ENCODE measurements around the gene ITM2C.
A peak's percentile ranks its signal among the peaks of the same experiment; 100 is the strongest.

Gene ITM2C

GRCh38 chr2:230874456-230874855, 9.7 kb downstream of the ITM2C start:
- no peak for DNase-seq

DNA sequence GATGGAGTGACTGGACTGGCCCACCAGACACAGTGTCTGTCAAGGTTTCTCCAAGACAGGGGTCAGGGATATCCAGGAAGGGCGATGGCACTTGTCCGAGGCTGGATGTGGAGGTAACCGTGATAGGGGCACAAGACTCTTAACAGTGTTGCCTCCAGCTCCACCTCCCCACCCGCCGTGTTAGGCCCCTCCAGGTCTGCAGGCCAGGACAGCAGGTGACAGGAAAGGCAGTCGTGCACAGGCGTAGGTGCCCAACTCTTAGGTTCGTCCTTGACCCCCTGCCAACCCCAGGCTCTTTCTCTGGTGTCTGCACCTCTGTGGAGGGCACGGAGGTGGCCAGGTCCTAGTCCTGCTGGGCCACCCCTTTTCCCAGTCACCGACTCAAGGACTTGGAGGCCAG, 10.1 kb downstream of the ITM2C start:
- DNase-seq = no peak

GRCh38 chr2:230875347-230876315, 10.9 kb downstream of the ITM2C start:
- no peak for DNase-seq

DNA sequence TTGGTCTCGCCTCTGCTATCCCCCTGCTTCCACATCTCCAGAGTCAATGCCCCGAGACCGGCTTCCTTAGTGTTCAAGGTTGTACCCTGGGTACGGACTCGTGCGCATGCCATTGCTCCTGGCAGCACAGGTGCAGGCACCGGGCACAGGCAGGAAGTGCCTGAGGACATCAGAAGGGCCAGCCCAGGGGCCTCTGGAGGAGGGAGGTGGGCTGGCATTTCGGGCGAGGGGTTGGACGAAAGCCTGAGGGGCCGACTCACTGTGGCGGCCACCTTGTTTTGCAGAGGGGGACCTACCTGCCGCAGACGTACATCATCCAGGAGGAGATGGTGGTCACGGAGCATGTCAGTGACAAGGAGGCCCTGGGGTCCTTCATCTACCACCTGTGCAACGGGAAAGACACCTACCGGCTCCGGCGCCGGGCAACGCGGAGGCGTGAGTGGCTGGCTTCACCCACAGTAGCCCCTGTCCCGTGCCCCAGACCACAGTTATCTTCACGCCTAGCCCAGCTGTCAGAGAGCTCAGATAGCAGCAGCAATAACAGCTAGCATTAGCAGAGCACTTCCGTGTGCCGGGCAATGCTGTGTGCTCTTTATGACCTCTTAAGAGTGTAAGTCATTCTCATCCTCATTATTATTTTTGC, 12.5 kb downstream of the ITM2C start:
- no peak for DNase-seq

- no peak for DNase-seq
Observed at GRCh38 chr2:230877759-230878598, 13.2 kb downstream of the ITM2C start.

- DNase-seq = no peak
Observed at GRCh38 chr2:230878599-230879188, 14.0 kb downstream of the ITM2C start.

DNA sequence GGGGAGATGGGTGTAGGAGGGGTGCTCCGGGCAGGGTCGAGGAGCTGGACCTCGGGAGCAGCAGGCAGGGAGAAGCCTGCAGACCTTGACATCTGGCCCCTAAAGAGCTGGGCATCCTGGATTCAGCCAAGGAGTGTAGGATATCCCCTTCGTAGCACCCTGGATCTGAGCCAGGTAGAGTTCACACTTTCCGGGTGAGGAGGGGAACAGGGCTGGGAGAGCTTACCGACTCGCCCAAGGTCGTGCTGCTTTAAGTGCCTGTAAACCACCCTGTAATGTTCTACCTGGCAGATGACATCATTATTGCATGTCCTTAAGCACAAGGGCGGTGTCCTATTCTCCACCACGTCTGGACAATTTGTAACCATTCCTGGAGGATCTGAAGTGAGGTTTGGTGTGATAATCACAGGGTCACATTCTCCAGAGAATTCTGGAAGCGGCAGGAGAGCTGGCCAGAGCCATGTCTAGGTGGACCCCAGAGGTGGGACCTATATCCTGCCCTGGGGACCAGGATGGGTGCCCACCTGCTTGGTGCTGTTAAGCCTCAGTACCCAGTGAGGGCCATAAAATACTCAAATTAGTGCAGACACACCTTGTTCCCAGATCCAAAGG, 14.6 kb downstream of the ITM2C start:
- DNase-seq = no peak

DNA sequence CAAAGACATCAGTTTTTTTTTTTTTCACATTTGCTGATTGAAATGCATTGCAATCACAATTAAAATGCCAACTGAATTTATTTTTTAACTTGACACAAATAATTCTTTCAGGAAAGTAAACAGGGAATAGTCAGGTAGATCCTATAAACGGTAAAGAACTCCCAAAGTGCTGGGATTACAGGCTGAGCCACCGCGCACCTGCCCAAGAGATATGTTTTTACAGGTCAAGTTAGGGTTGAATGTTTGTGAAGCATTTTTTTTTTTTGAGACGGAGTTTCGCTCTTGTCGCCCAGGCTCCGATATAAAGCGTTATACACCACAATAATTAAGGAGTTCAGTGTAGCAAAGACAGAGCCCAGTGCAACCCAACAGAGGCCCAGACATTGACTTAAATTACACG, 15.1 kb downstream of the ITM2C start:
- no peak for DNase-seq

GRCh38 chr2:230881840-230882239, 17.1 kb downstream of the ITM2C start:
- DNase-seq = no peak

DNA sequence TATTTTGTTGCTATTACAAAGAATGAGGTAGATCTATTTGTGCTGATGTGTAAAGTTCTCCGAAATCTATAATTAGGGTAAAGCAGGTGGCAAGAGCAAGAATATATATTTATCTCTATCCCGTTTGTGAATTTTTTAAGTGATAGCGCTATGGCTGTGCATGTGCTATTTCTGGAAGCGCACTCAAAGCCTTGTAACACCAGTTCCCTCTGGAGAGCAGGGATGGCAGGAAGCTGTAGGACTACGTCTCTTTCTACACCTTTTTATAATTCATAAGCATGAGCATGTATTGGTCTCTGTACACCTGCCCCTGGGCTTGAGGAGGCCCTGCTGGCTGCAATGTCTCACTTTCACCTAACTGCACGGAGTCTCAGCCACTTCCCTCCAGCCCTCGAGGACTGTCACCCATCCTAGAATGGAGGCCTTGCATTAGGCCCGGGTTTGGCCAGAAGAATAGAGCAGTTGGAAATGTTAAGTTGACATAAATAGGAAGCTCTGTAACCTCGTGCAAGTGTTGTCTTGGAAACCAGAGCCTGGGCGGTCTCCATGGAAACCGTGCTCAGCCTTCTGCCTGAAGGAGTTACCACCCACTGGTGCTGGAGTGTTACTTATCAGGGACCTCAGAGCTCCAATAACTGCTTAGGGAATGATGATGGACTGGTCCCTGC, 20.9 kb downstream of the ITM2C start:
- DNase-seq = peak; percentile 56

DNA sequence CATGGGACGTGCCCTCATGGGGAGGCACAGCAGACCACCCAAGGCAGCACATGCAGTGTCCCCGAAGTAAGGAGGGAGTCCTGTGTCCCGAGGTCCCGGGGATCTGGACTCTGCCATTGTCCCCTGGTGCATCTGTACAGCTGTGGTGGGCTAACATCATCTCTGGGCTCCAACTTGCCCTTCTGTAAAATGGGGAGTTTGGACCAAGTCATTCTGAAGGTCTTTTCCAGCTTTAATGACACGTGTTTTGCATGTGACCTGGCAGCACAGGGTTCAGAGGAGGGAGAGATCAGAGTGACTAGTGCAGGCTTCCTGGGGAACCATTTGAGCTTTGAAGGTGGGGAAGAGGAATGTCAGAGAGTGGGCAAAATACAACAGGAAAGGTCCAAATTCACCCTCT, 21.5 kb downstream of the ITM2C start:
- DNase-seq = no peak

- DNase-seq = no peak
Observed at GRCh38 chr2:230886671-230887071, 21.9 kb downstream of the ITM2C start.

DNA sequence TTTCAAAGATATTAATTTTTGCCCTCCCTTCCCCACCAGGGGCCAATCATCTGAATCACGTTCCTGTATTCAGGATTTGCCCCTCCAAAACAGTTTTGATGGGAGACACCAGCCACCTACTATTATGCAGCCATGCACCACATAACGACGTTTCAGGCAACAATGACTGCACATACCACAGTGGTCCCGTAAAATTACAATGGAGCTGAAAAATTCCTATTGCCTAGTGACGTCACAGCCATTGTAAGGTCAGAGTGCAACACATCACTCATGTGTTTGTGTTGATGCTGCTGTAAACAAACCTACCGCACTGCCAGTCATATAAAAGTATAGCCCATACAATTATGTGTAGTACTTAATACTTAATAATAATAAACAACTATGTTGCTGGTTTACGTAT, 22.6 kb downstream of the ITM2C start:
- no peak for DNase-seq

DNA sequence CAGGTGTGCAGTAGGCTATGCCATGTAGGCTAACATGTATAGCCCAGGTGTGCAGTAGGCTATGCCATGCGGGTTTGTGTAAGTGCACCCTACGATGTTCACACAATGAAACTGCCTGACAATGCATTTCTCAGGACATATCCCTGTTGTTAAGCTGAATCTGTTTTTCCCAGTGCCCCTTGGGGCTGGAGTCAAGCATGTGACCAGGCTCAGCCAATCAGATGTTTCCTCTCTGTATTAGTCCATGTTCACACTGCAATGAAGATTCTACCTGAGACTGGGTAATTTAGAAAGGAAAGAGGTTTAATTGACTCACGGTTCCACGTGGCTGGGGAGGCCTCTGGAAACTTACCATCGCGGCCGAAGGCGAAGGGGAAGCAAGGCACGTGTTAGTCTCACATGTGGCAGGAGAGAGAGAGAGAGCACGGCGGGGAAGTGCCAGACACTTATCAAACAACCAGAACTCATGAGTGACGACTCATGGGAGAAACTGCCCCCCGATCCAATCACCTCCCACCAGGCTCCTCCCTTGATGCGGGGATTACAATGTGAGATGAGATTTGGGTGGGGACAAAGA, 24.2 kb downstream of the ITM2C start:
- DNase-seq = no peak

DNA sequence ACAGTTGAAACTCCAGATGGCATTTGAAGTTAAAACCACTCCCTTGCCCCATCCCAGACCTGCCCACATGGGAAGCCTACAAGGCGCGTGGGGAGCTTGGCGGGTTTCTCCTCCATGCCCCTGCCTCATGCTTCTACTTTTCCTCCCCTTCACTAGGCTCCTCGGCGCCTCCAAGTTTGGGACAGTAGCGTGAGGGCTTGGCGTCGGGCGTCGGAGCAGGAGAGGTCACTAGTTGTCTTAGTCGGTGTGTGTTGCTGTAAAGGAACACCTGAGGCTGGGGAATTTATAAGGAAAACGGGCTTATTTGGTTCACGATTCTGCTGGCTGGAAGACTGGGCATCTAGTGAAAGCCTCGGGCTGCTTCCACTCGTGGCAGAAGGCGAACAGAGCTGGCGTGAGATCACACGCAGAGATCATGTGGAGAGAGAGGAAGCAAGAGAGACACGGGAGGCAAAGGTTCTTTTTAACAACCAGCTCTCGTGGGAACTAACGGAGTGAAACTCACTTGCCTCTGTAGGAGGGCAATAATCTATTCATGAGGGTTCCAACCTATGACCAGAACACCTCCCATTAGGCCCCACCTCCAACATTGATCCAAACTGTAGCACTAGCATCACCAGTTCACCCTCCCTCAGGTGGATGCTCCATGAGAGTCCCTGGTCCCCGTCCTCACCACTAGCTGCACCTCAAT, 25.3 kb downstream of the ITM2C start:
- no peak for DNase-seq

DNA sequence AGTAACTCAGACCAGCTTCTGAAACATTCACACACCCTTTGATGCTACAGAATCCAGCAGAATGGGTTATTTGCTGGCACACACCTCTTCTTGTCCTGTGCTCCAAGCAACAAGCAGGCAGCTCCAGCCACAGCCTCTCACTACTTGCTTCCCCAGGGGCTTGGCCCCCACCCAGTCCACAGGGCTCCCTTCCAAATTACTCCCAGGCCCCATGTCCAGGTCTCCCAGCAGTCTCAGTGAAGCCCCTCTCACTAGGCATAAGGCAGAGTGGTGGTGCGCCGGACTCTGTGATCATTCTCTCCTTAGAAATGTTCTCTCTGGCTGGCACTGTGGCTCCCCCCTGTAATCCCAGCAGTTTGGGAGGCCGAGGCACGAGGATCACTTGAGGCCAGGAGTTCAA, 25.9 kb downstream of the ITM2C start:
- no peak for DNase-seq

GRCh38 chr2:230891064-230891463, 26.3 kb downstream of the ITM2C start:
- no peak for DNase-seq

GRCh38 chr2:230891509-230891908, 26.8 kb downstream of the ITM2C start:
- DNase-seq = no peak

DNA sequence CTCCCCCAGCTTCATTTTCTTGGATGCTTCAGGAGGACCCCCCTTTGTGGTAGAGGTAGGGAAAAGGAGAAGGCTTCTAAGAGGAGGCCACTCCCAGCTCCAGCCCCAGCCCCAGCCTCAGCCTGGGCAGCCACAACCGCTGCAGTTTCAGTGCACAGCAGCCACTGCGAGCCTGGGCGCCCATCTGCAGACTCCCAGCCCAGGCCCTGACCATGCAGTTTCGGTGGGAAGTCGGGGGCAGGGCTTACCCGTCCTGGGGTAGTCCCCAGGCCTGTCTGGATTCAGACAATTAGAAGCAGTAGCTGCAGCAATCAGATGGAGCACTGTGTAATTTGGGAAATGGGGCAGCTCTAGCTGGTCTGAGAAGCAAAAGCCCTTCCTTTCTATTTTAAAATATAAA, 28.6 kb downstream of the ITM2C start:
- DNase-seq = no peak

GRCh38 chr2:230893841-230894781, 29.4 kb downstream of the ITM2C start:
- no peak for DNase-seq

All from DMS53 (cell line).